GM19467 (cell line): ENCODE results near the gene BEAN1.
"Not testable (repeated sequence)": the region's sequence is repeated elsewhere in the genome, so short reads cannot be mapped to it uniquely, and the experiment has no call there.

ENCODE experiments used
- ATAC-seq: cut with Tn5 transposase; IDR thresholded peaks from one replicate; pipeline ENCODE4 v1.9.1; 2021; ENCODE audit warnings: mild to moderate bottlenecking, moderate library complexity; ENCODE audit not compliant: unreplicated experiment

Gene BEAN1

DNA sequence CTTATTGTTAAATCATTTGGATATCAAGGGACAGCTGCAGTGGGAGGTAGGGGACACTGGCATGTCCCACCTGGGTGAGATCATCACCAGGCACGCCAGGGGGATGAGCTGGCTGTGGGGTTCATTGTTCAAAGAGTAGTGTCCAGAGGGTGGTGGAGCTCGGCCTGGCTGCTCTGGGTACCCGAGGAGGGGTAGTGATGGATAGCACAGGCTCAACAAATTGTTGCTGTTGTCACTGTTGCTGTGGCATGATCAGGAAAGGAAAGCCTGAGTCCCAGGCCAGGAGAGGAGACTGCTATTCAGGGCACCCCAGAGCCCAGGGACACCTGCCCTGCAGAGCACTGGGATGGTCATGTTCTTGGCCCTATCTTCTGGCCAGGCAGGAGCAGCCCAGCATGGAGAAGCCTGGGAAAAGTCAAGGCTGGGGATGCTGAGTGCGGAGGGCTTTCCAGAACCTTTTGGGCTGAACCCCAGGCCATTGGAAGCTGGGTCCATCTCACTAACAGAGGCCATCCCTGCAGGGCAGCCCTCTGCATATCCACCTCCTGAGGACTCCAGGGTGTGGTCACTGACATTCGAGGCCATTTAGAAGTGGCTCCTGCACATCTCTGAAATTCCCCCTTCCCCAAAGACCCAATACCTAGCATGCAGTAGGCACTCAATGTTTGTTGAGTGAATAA lies 12.1 kb downstream of the BEAN1 start:
- ATAC-seq, result no peak

DNA sequence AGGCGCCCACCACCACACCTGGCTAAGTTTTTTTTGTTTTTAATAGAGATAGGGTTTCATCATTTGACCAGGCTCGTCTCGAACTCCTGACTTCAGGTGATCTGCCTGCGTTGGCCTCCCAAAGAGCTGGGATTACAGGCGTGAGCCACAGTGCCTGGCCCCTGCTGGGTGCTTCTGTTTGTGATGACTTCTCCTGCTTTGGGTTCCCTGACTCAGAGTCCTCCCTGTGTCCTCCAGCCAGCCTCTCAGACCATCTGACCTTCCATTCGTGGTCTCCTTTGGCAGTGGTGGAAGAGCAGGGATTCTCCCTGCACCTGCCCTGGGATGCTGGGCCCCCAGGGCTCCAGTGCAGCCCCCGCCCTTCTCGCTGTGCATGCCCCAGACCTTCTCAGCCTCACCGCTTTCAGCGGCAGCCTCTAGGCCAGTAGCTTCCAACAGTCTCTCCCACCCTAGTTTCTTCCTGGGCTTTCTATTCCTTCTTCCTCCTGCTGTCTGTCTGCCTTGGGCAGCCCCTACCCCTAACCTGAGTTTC lies 13.2 kb downstream of the BEAN1 start:
- no peak for ATAC-seq

DNA sequence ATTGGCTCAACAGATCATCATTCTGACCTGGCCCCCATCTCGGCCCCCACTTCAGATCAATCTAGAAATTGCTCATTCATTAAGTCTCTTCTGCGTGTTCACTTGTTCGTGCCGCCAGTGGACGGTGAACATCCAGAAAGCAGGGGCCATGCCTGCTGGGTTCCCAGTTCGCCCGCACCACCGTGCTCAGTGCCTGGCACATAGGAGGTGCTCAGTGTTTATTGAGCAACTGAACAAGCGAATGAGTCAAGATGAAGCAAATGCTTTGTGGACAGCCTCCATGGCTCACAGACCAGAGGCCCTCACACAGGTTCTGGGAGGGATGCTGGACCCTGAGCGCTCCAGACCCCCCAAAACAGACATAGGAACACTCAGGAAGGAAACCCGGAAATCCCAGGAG lies 13.9 kb downstream of the BEAN1 start:
- ATAC-seq, result no peak

DNA sequence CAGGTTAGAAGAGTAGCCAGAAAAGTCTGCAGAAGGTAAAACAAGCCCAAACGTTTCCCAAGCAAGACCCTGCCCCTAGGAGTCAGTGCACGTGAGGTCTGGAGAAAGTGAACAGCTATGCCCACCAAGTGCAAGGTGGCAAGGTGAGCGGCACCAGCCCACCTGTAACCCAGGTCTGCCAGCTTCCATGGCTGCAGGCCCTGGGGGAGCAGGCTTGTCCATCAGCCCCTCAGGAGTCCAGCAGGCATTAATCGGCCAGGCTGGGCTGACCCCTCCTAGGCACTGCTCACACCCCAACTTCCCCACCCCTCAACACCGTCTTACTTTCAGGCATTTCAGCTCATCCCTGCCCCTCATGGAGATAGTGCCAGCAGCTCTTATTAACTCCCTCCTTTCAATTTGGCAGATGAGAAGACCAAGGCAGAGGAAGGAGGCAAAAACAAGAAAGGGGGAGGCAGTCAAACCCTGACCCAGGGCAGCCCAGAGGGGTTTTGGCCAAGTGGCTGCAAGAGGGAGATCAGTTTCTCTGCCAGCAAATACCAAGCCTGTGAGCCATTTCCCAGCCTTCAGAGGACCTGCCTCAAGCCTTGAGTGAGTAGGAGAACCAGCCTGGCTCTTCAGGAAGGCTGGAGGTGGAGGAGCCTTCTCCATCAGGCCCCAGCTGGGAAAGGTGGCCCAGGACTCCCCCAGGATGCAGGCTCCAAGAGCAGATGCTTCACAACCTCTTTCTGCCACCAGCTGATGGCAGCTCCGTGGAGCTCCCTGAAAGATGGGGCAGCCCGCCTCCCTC lies 14.7 kb downstream of the BEAN1 start:
- ATAC-seq, result no peak

DNA sequence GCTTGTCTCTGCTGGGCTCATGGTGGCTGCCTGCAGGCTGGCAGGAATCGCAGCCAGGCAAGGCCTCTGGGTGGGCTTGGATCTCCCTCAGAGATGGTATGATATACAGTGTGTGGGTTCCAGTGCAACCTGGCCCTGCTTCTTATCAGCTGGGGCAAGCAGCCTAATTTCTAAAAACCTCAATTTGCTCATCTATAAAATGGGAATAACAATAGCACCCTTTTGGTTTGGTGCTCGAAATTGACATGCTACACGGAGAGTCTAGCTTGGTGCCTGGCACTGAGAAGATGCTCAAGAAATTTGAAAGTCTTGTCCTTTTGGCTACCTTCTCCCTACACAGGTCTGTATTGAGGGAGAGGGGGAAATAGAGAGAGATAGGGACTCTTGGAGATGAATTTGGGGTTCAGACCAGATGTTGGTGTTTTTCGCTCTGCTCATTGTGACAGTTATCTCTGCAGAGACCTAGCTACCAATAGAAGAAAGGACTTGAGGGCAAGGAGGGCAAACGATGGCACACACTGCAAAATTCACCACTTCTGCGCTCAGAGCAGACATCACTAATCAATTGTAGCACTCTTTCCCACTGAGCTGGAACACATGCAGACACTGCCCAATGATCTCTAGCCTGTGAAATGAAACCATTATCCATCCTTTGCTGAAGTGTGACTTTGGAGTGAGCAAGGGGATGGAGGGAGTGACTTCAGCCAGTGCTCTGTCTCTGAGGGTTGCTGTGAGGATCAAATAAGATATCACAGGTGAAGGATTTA lies 15.6 kb downstream of the BEAN1 start:
- no peak for ATAC-seq

DNA sequence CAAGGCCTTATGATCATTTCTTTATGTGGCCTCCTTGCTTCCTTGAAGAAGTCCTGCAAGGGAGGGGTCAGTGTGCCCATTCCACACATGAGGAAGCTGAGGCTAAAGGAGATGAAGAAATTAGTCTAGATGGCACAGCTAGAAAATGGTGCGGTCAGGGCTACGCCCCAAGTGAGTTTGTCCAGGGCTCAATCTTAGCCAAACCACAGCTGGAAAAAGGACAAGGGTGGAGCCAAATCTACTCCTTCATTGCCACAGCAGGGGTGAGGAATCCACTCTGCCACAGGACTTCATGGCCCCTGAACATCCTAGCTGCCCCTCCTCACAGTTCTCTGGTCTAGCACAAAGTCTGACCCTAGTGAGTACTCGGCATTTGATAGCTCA lies 16.2 kb downstream of the BEAN1 start:
- ATAC-seq, result no peak

DNA sequence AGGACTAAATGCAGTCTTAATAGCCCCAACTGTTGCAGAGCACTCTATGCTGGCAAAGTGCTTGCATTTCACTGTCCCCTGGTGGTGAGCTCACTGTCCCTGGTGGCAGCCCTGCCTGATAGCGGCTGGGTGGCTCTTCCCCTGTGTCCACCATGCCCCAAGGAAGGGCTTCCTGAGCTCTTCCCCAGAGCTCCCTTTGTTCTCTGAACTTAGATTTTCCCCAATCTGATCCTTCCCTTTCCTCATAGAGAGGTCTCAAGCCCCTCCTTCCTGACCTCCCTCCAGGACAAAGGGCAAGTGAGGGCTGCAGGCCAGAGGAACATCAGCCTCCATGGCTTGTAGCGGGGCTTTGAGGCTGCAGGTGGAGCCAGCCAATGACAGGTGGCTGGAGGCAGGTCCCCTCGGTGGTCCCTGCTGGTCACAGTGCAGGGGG lies 17.0 kb downstream of the BEAN1 start:
- no peak for ATAC-seq

DNA sequence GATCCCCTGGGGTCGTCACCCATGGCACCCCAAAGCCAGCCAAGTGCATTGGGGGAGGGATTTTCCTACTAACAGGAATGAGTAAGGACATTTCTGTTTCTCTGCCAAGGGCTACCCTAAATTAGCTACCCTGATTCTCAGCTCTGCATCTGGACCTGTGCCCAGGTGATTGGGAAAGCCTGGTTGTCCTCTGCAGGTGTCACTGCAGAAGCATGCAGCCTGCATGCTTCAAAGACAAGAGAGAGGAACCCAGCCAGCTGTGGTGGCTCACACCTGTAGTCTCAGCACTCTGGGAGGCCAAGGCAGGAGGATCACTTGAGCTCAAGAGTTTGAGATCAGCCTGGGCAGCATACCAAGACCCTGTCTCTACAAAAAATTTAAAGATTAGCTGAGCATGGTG lies 19.6 kb downstream of the BEAN1 start:
- no peak for ATAC-seq

DNA sequence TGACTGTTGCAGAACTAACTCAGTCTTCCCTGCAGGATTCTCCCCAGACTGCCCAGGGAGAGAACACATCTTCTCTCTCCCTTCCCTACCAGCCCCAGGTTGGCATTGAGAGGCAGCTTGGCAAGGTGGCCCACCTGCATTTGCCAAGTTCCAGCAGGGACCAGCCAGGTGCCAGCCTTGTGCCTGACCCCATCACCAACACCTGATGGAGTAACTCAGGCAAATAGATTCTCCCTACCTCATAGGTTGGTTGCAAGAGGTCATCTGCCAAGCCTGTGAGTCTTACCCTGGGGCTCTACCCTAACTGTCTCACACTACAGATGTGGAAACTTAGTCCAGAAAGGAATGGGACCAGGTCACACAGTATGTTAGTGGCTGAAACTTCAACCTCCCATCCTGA lies 20.4 kb downstream of the BEAN1 start:
- ATAC-seq, result no peak

DNA sequence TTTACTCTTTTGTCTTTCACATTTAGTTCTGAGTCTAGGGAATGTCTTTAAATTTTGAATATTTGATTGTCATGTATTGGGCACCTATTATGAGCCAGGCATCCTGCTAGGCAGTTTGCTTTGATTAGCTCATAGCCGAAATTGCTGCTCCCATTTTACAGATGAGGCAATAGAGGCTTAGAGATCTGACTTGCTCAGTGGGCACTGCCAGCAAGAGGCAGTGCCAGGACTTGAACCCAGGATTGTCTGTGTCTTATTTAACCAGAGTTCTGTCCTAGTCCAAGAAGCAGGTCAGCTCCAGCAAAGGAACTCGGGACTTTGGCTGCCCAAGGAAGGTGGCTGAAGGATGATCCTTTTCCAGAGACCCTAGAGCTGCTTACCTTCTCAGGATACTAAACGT lies 24.5 kb downstream of the BEAN1 start:
- ATAC-seq, result no peak

DNA sequence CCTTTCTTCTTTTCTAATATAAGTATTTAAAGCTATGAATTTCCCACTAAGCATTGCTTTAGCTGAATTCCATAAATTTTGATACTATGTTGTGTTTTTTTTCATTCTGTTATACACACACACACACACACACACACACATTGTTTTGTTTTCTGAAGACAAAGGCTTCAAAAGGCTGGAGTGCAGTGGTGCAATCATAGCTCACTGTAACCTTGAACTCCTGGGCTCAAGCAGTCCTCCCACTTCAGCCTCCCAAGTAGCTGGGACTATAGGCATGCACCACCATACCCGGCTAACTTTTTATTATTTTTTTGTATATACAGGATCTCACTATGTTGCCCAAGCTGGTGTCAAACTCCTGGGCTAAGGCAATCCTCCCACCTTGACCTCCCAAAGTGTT lies 26.1 kb downstream of the BEAN1 start:
- ATAC-seq, result not testable (repeated sequence)

DNA sequence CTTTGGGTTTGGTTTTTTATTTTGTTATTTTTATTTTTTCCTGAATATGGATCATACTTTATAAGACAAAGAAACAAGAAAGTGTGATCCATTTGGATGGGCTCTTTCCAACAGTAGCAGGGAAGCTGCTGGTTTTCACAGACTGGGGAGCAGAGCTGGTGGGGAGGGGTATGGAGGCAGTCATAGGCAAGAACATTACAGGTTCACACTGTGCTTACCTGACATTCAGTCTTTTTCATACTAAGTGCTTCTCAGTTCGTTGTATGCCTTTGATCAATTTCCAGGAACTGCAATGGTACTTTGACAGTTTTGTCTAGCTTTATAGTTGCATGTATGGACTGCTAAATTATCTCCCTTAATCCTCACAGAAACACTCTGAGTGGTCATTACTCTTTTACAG lies 27.7 kb downstream of the BEAN1 start:
- no peak for ATAC-seq

DNA sequence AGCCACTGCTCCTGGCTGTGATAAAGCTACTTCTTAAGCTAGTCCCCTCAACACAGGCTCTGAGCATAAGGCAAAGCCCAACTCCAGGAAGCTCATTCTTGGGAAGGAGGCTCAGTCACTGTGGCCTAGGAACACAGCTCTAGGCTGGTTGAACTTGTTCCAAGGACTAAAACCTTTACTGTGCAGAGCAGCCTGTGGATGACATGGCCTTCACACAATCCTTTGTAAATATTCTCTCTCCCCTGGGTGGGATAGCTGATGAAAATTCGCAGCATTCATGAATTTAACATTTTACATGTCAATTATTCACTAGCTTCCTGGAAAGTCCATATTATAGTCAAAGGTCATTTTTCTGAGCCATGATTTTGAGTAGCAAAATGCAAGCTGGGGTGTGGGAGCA lies 28.9 kb downstream of the BEAN1 start:
- no peak for ATAC-seq

DNA sequence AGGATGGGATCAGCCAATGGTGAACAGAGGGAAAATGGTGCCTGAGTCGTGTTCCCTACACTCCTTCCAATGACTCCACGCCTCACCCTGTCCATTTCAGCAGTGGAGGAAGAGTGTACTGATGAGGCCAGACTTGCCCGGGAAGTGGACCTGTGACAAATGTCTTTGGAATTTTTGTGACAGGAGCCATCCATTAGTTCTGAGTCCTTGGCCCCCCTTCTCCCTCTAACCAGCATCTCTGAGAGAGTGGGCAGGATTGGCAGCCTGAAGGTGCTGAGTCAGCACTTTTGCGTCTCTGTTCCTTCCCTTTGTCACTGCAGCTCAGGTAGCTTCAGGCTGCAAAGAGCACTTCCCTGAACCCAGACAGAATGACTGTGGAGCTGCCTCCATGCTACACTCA lies 30.8 kb downstream of the BEAN1 start:
- no peak for ATAC-seq

DNA sequence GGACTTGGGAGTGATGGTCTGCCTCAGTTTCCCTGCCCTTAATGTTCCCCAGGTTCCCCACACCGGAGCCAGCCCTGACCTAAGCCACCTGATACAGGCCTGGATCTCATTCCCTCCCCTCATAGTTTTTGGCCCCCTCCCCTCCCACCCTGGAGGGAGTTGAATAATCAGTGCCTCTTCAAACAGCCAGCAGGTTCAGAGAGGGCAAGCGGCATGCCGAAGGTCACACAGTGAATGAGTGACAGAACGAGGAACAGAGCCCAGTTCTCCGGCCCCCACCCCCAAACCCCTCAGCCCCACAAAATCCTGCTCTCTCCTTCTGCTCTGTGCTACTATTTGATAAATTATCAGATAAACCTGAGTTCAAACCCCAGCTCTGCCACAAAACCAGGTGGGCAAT lies 31.2 kb downstream of the BEAN1 start:
- ATAC-seq, result no peak

DNA sequence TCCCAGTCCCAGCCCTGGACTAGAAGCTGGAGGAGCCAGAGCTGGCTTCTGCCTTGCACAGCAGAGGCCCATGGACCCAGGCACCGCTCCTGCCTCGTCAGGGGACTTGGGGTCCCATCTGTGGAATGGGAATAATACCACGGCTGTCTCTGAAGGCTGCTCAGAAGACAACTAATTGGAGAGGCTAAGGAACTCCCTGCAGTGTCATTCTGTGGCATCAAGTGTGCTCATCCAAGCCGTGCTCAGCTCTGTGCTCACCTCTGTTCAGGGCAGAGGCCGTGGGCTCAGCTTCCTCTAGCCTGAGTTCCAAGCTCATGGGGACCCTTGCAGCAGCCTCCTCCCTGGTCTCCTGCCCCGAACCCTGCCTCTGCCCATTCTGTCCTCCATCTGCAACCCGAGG lies 31.8 kb downstream of the BEAN1 start:
- no peak for ATAC-seq

DNA sequence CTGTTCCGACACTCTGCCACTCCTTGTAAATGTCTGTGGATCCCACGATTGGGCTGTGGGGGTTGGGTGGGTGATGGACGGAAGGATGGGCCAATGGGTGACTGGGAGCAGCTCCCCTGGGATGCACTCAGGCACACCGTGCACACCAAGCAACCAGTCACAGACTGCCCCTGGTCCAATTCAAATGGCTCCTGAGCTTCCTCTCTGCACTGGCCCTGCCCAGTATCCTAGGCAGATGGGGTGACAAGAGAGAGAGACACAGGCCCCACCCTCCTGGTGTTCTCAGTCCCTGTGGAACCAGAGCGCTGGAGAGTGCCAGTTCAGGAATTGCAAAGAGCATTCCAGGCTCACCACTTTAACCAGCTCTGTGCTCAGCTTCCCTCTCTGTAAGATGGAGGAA lies 32.8 kb downstream of the BEAN1 start:
- ATAC-seq, result no peak

DNA sequence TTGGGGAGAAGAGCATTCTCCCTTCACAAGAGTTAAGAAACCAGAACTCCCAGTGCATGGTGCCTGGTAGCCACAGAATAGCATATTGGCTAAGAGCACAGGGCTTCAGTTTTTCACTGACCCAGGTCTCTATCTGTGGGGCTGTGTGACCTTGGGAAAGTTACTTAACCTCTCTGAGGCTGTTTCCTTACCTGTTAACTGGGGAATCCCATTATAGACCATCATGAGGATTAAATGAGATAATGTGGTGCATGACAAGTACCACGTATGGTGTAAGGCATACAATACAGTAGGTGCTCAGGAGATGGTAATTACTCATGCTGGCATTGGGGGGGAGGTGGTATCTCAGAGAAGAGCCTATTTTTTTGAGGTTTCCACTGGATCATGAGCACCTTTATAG lies 33.6 kb downstream of the BEAN1 start:
- no peak for ATAC-seq

DNA sequence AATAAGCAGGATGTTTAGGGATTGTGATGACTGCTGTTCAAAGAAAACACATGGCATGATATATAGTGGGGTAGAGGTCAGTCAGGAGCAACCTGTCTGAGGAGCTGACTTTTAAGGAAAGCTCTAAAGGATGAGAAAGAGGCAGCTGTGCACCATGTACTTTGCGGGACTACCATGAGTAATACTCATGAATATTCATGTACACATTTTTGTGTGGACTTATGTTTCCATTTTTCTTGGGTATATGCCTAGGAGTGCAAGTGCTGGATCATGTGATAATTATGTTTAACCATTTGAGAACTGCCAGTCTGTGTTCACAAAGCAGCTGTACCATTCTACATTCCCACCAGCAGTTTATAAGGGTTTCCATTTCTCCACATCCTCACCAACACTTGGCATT lies 35.8 kb downstream of the BEAN1 start:
- ATAC-seq, result no peak

DNA sequence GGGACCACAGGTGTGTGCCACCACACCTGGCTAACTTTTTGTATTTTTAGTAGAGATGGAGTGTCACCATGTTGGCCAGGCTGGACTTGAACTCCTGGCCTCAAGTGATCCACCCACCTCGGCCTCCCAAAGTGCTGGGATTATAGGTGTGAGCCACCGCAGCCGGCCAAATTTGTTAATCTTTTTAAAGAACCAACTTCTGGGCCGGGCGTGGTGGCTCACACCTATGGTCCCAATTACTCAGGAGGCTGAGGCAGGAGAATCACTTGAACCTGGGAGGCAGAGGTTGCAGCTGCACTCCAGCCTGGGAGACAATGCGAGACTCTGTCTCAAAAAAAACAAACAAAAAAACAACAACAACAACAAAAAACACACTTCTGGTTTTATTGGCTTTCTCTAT lies 38.9 kb downstream of the BEAN1 start:
- ATAC-seq, result not testable (repeated sequence)

DNA sequence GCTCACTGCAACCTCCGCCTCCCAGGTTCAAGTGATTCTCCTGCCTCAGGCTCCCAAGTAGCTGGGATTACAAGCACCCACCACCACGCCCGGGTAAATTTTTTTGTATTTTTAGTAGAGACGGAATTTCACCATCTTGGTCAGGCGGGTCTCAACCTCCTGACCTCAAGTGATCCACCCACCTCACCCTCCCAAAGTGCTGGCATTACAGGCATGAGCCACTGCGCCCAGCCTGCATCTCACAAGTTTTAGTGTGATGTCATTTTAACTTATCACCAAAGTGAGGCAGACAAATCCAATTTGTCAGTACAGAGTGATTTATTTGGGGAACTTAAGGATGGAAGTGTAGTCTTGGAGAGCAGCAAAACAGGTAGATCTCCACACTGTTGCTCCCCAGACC lies 39.5 kb downstream of the BEAN1 start:
- not testable (repeated sequence) for ATAC-seq

DNA sequence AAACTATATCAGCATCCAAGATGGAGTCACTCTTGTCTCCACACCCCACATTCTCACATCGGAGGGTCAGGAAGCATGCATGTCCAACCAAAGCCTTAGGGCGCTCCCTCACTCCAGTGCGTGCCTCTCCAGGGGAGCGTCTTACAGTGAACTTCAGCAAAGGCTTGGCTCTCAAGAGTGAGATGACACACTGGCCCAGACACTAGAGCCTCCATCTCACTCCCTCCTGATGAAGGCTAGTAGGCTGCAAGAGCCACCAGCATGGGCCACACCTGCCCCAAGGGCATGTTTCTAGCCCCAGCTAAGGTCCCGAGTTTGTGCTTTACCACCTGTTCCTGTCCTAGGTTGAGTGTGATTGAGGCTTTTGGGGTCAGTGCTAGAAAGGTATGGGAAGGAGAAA lies 40.5 kb downstream of the BEAN1 start:
- no peak for ATAC-seq
